ENCODE measurements around the gene TMEM255B.
A peak's percentile ranks its signal among the peaks of the same experiment; 100 is the strongest.

The TMEM255B gene

DNA sequence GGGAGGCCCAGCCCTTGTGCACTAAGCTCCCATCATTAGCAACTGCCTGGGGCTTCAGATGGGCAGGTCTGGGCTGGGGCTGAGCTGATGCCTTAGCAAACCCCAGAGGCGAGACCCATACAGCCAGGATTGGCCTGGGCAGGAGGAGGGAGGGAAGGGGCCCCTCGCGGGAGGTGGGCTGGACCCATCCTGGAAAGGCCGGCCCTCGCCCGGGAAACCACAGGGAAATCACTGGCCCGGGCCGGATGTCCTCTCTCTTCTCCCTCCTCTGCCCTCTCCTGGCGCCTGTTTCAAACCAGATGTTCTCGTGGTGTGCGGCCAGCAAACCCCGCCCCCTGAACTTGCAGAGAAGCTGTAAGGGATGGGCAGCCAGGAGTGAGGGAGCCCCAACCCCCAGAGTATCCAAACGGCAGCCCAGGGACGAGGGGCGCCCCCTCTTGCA, 43.1 kb downstream of the TMEM255B start:
- DNase-seq (ENCODE audit: low read depth in 3 of 3) = no peak

DNA sequence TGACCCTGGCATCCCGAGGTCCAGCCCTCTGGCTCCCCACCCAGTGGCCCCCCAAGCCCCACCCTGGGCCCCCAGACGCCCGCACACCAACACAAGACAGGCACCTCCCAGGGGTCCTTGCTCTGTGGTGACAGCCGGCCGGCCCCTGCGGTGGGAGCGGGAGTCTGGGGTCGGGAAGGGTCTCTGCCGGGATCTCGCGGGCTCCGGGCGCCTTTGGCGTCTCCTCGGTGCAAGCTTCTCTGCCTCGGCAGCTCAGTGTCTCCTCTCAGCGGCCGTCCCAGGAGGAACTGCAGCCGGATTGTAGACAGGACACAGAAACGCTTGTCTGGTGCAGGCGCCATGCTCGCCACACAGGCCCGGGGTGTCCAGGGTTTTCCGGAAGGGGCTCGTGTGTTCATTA, 43.7 kb downstream of the TMEM255B start:
- DNase-seq (ENCODE audit: low read depth in 3 of 3) = no peak

DNA sequence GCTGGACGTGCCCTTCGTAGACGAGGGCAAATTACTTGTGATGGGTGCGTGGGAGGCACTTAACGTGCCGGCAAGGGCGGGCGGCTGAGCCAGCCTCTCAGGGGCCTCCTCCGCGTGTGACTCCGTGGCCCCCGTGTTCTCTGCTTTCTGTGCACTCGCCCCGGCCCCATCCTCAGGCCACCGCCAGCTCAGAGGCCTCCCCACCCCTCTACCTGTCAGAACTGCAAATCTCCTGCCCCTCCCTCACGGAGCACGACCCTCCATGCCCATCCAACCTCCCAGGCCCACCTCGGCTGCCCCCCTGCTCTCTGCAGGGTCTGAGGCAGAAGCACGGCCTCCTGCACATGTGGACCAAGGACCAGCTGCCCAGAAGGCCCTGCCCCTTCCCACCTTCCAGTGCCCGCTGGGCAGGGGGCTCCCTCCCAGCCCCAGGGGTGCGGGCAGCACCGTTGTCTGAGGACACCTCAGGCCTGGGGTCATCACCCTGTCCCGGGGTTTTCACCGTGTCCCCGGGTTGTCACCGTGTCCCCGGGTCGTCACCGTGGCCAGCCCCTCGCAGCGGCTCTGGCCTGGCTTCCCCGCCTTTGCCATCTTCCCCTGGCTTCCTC, 44.5 kb downstream of the TMEM255B start:
- no peak for DNase-seq (ENCODE audit: low read depth in 3 of 3)

DNA sequence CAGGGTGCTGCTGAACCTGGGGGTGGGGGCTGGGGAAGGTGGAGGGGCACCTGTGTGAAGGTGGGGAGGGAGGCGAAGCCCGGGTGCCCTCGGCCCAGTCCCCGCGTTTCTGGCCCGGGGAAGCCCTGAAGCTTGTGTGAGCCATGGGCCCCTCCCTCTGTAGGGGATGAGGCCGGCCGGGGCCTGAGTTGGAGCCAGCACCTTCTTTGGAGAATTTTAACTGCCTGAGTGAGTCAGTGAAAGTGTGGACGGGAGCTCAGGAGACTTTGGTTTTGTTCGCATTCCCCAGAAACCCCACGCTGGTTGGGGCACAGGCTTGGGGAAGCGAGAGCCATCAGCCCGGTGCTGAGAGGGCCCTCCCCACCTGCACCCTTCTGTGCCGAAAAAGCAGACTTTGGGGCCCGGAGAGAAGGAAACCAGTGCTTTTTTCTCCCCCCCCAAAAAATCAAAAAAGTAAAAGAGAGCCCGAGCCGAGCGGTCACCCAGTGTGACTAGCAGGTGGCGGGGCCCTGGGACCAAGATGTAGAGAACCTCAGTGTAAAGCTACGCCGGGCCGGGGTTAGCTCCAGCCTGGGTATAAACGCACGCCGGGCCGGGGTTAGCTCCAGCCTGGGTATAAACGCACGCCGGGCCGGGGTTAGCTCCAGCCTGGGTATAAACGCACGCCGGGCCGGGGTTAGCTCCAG, 45.1 kb downstream of the TMEM255B start:
- no peak for DNase-seq (ENCODE audit: low read depth in 3 of 3)

DNA sequence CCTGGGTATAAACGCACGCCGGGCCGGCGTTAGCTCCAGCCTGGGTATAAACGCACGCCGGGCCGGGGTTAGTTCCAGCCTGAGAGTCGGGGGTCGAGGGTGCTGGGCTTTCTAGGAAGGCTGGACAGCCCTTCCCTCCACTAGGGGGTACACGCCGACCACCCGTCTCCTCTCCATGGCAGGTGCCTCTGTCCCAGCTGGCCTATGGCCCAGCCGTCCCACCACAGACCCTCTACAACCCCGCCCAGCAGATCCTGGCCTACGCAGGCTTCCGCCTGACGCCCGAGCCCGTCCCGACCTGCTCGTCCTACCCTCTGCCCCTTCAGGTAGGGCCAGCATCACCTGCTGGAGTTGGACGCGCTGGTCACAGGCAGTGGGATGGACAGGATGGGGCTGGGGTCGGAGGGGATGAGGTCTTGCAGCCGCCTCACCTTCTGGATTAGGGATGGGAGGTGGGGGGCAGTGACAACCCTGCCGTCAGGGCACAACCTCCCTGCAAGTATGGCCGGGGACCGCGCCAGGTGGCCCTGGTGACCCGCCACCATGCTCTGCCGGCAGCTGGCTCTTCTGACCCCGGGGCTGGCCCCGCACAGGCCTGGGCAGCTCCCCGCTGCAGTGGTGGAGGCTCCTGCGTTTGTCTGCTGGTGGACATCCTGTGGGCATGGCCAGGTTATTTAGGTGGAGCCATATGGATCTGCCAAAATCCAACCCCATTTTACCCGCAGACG, 45.8 kb downstream of the TMEM255B start:
- DNase-seq (ENCODE audit: low read depth in 3 of 3) = no peak

DNA sequence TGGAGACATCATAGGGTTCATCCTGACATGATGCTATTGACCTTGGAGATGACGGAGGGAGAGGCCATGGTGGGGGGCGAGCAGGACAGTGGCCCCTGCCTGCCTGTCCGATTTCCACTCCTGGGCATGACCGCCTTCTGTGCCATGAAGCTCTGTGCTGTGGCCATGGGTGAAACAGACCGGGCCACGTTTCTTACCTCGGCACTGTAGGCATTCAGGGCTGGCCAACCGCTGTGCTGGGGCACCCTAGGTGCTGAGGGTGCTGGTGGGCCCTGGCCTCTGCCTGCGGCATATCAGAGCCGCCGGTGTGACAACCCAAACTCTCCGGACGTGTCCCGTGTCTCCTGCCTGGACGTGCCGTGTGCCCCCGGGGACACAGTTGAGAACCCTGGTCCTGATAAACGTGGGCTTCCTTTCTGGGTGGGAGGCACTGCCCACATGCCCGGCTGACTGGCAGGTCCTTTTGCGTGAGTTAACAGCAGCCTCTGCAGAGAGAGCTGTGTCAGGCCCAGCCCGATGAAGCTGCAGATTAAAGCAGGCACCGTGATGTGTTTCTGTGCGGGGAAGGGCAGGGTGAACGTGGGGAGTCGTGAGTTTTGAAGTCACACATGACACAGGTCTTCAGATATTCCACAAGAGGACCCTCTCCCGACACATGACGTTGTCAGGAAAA, 46.5 kb downstream of the TMEM255B start:
- DNase-seq (ENCODE audit: low read depth in 3 of 3) = no peak

DNA sequence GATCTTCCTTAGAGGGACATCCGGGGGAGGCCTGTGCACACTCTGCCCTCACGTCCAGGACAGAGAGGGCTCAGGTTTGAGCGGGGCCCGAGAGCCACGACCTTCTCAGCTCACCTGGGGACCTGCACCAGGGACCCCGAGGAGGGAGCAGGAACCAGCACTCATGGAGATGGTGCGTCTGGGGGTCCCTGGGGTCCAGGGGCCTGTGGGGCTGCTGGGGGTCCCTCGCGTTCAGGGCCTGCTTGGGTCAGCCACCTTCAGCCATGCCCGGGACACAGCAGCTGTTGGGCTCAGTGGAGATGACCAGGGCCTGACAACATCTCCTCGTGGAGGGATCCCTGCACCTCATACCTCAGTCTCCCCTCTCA, 47.1 kb downstream of the TMEM255B start:
- DNase-seq (ENCODE audit: low read depth in 3 of 3) = no peak

DNA sequence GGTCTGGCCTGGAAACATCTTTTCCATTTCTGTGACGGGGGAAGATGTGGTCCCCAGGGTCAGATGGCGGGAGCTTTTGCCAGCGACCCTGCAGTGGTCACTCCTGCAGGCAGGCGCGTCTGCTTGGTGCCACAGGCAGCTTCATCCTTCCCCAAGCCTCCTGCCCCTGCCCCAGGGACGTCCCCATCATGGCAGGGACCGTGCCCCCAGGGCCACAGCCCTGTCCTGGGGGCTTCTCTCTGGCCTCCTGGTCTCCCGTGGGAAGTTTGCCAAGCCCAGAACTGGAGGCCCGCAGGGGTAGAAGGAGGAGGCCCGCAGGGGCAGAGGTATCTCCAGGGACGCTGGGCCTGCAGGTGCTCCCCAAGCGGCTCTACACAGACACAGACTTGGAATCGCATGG, 47.5 kb downstream of the TMEM255B start:
- DNase-seq (ENCODE audit: low read depth in 3 of 3) = no peak

DNA sequence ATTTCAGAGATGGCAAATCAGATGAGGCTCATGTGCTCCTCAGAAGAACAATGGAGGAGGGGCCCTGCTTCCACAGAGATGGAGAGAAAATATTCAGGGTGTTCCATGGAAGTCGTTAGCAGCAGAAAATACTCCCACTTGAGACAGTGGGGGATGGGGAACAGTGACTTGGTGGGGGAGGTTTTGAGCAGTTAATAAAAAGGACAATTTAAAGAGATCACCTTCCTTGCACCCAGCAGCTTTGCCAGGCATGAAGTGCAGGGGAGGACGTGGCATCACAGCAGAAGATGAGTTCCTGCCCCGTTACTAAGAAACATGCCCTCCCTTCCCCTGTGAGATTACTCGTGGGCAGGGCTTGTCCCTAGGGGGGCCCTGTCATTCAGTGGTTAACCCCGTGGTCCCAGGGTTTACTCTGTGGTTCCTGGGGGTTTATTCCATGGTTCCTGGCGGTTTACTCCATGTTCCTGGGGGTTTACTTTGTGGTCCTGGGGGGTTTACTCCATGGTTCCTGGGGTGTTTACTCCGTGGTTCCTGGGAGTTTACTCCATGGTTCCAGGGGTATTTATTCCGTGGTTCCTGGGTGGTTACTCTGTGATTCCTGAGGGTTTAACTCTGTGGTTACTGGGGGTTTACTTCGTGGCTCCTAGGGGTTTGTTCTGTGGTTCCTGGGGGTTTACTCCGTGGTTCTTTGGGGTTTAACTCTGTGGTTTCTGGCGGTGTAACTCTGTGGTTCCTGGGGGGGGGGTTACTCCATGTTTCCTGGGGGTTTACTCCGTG, 49.2 kb downstream of the TMEM255B start:
- DNase-seq (ENCODE audit: low read depth in 3 of 3) = no peak

DNA sequence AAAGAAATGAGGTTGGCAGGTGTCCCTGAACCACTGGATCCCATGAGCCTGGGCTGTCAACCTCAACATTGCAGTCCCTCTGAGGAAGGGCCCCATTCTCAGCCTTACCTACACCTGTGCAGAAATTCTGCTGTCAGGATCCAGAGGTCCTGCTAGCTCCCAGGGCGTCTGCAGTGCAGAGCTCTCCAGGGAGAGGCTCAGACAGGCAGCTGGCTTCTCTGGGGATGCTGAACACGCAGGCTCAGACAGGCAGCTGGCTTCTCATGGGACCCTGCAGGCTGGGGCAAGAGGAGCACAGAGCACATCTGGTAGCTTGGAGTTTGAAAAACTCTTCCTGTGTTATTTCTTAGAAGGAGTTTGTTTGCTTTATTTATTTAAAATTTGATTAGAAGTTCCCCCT, 50.9 kb downstream of the TMEM255B start:
- no peak for DNase-seq (ENCODE audit: low read depth in 3 of 3)

DNA sequence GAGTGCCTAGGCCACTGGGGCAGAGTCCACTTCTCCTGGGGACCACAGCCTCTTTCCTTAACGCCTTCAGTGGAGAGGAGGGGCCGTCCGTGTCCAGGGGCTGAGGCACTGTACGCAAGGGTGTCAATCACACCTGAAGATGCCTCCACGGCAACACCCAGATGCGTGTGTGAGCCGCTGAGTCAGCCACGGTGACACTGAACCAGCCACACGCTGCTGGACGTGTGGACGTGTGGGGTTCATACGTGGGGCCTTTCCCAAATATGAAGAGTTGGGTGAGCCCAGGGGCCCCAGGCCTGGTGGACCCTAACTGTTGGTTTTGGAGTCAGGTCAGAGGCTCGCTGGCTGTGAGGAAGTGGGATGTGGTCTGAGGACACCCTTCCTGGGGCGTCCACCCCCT, 51.6 kb downstream of the TMEM255B start:
- no peak for DNase-seq (ENCODE audit: low read depth in 3 of 3)

DNA sequence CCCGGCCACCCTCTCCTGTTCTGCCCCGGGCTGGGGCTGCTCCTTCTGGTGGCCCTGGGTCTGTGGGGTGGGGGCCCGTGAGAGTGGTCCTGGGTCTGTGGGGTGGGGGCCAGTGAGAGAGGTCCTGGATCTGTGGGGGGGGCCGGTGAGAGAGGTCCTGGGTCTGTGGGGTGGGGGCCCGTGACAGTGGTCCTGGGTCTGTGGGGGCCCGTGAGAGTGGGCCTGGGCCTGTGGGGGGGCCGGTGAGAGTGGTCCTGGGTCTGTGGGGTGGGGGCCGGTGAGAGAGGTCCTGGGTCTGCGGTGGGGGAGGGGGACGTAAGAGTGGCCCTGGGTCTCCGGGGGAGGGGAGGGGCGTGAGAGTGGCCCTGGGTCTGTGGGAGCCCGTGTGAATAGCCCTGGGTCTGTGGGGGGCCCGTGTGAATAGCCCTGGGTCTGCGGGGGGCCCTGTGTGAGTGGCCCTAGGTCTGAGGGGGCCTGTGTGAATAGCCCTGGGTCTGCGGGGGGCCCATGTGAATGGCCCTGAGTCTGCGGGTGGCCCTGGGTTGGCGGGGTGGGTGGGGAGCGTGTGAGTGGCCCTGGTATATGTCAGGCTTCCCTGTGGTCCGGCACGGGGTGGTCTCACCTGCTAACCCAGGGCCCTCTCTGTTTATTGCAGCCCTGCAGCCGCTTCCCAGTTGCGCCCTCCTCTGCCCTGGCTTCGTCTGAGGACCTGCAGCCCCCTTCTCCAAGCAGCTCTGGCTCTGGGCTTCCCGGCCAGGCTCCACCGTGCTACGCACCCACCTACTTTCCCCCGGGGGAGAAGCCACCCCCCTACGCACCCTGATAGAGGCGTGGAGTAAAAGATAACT, 52.3 kb downstream of the TMEM255B start:
- DNase-seq (ENCODE audit: low read depth in 3 of 3) = no peak

DNA sequence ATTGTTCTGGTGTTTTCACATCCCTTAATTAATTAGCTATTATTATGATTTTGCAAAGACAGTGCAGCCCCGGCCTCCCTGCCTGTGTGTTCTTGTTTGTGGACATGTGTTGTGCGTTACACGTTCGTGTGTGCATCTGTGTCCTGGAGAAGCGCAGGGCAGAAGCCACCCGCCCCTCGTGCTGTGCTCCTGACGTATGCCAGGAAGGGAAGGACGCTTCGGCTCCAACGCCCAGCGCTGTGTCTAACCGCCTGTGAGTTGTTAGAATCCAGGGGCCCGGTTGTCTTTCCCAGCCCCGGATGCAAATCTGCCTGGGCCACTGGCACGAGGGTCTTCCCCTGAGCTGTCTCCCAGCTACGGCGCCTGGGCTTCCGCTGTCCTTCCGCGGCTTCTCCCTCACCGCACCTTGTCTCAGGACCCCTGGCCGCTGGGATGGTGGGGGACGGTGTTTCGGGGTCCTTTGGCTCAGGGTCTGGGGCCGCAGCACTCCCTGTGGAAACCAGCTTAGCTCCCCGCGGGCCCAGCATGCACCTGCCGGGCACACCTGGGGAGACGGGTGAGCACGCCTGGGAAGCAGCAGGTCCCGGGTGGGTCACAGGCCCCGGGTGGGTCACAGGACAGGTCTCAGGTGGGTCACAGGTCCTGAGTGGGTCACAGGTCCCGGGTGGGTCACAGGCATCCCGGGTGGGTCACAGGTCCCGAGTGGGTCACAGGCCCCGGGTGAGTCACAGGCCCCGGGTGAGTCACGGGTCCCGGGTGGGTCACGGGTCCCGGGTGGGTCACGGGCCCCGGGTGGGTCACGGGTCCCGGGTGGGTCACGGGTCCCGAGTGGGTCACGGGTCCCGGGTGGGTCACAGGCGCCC, 53.4 kb downstream of the TMEM255B start:
- DNase-seq (ENCODE audit: low read depth in 3 of 3) = no peak

DNA sequence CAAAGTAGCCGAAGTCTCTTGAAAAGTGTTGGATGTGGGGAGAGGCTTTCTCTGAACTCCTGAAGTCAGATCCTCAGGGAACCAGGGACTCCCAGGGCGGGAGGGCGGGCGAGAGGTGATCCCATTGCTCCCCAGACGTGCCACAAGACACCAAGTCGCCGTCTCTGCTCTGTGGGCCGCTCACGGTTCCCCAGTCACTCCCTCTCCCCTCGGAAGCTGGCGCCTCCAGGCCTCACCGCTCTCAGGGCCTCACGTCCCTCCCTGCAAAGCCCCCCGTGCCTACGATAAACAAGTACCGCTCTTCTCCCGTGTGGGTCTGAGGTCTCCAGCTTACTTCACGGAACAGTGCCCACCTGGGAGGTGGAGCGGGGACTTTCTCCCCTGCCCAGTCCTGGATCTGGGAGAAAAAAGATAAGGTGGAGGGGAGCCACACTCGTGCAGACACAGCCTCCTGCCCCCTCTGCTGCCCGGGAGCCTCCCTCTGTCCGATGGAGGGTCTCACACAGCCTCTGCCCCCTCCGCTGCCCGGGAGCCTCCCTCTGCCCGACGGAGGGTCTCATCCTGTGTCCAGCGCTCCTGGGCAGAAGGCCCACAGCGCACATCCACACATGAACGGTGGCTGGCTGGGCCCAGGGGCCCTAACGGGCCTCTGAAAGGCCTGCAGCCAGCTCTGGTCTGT, 54.2 kb downstream of the TMEM255B start:
- no peak for DNase-seq (ENCODE audit: low read depth in 3 of 3)

DNA sequence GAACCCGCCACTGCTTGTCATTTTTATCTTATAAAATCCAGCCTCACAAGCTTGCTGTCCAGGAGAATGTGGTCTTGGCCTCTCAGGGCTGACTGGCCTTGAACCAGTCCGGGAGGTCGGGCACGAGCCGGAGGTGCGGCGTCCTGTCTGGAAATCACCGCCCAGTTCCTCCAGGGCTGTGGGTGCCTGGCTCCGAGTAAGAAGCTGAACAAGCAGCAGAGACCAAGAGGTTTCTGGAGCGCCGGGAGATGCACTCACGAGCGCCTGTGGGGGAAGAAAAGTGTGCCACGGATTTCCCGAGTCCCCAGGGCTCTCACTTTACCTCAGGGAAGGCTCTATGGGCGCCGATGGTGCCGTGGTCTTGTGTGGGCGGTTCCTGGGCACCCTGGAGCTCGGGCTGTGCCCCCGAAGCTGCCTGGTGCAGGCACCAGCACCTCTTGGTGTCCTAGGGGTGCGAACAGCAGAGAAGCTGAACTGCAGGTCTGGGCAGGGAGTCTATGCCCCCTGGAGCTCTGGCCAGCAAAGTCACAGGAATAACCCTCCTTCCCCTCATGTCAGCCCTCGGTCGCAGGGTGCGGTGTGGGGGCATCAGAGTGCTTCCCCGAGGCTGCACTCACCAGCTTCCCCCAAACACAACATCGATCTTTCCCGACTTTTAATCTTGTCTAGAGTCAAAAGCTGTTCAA, 54.9 kb downstream of the TMEM255B start:
- no peak for DNase-seq (ENCODE audit: low read depth in 3 of 3)

DNA sequence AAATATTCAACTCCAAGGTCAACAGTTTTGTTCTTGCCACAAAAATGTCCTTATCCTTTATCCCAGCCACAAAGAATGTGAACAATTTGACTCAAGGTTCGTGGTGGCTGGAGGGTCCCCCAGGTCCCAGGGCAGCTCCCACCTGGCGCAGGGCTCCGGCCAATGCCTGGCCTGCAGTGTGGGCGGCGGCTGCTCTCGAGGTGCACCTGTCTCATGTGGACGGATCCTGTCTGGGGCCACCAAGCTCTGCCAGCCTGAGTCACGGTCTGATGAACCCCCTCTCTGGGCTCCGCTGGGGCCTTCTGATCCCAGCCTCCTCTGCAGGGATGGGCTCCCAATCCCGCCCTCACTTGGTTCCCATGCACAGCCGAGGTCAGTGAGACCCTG, 55.4 kb downstream of the TMEM255B start:
- no peak for DNase-seq (ENCODE audit: low read depth in 3 of 3)

DNA sequence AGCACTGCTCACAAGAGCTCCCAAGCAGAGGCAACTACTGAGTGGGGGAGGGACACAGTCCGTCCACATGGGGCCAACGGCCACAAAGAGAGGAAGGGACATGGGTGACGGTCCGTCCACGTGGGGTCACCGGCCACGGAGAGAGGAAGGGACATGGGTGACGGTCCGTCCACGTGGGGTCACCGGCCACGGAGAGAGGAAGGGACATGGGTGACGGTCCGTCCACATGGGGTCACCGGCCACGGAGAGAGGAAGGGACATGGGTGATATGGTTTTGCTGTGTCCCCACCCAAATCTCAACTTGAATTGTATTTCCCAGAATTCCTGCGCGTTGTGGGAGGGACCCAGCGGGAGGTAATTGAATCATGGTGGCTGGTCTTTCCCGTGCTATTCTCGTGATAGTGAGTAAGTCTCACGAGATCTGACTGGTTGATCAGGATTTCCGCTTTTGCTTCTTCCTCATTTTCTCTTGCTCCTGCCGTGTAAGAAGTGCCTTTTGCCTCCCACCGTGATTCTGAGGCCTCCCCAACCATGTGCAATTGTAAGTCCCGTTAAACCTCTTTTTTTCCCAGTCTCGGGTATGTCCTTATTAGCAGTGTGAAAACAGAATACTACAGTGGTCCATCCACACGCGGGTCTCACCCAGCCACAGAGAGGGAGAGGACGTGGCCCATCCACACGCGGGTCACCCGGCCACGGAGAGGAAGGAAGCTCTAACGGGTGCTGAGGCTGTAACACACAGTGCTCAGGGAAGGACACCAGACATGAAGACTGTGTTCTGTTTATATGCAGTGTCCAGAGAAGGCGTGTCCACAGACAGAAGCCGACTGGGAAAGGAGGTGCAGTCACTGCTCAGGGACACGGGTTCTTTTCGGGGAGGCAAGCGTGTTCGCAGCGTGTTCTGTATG, 56.4 kb downstream of the TMEM255B start:
- peak in 1 of 3 donors; percentile 46 for DNase-seq (ENCODE audit: low read depth in 3 of 3)

All from stimulated activated CD4-positive, alpha-beta T cell treated with anti-CD3 and anti-CD28 coated beads, TNF-alpha, amount 100 ng/mL, for 48 hours (primary cell).